Measurements from ENCODE around the gene CARD11.

DNA sequence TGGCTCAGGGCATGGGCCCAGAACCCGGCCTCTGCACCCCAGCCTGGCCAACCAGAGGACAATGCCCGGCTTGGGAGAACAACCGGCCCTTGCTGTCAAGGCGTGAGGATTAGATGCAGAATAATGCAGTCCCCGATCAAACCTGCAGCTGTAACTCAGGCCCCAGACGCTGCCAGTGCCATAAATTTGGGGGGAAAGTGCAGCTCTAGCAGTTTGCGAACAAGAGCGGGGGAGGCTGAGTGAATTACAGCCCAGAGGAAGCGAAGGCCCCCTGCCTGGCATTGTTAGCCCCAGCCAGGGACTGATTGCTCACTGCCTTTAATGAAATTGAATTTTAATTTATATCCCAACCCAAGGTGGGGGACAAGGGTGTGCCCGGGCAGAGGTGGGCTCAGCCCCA, 161.6 kb downstream of the CARD11 start:
- TF ChIP-seq, protein P1, sequence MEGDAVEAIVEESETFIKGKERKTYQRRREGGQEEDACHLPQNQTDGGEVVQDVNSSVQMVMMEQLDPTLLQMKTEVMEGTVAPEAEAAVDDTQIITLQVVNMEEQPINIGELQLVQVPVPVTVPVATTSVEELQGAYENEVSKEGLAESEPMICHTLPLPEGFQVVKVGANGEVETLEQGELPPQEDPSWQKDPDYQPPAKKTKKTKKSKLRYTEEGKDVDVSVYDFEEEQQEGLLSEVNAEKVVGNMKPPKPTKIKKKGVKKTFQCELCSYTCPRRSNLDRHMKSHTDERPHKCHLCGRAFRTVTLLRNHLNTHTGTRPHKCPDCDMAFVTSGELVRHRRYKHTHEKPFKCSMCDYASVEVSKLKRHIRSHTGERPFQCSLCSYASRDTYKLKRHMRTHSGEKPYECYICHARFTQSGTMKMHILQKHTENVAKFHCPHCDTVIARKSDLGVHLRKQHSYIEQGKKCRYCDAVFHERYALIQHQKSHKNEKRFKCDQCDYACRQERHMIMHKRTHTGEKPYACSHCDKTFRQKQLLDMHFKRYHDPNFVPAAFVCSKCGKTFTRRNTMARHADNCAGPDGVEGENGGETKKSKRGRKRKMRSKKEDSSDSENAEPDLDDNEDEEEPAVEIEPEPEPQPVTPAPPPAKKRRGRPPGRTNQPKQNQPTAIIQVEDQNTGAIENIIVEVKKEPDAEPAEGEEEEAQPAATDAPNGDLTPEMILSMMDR (conservative IDR thresholded peaks at IDR 0.05 in 1 of 2, IDR thresholded peaks at IDR 0.05 in 1 of 2; ENCODE audit: low read depth in 1 of 2, low read length in 2 of 2): no peak
- TF ChIP-seq EZH2 (IDR thresholded peaks at IDR 0.05; ENCODE audit: low read length, missing control alignments): no peak

Data from fibroblast of lung (primary cell).